ENCODE results near the gene CAMK2B.

Gene CAMK2B

GRCh38 chr7:44232396-44232795 is 93.0 kb downstream of the CAMK2B start:
- Mint-ChIP-seq H3K4me1 (no peaks in the 10 kb centered on the region), H3K36me3 (no peaks in the 10 kb centered on the region), H3K27me3 (no peaks in the 10 kb centered on the region), H3K9me3 (no peaks in the 10 kb centered on the region), H3K27ac (no peak overlapping the region), H3K4me3 (no peak overlapping the region)

DNA sequence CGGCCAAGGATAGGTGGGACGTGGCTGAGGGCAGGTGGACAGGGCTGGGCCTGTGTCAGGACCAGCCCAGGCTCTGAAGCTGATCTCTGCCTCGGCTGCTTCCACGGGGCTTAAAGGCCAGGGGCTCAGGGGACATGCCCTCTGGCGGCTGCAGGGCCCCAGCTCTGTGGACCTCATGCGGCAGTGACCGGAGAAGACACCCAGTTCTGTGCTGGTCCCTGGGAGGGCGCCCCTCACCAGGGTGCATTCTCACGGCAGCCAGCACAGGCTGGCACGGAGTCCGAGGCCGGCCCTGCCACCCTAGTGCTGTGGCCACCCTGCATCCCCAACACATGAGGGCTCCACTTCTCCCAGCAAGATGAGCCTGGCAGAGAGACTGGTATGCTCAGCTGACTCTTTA is 94.3 kb downstream of the CAMK2B start:
- no peaks in the 10 kb centered on the region for H3K36me3 Mint-ChIP-seq
- H3K27me3 Mint-ChIP-seq, result no peaks in the 10 kb centered on the region
- no peak overlapping the region for H3K27ac Mint-ChIP-seq
- H3K9me3 Mint-ChIP-seq, result no peaks in the 10 kb centered on the region
- H3K4me3 Mint-ChIP-seq, result no peak overlapping the region
- no peaks in the 10 kb centered on the region for H3K4me1 Mint-ChIP-seq

DNA sequence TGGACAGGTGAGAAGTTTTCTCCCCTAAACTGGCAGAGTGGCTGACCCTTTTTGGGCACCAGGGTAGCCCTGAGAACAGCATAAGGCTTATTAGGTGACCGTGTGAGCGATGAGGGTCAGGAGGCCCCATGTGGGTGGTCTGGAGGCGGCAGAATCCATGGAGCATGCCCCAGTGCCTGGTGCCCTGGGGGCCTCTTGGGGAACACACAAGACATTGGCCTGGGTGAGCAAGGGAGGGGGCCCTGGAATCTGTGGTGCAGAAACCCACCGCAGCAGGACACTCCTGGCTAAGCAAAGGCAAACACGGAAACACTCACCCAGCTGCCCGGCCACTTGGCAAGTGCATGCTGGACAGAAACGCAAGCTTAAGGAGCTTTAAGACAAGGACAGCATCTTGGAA is 95.1 kb downstream of the CAMK2B start:
- Mint-ChIP-seq H3K27me3 (no peaks in the 10 kb centered on the region), H3K9me3 (no peaks in the 10 kb centered on the region), H3K27ac (no peak overlapping the region), H3K4me1 (no peaks in the 10 kb centered on the region), H3K4me3 (no peak overlapping the region), H3K36me3 (no peaks in the 10 kb centered on the region)

- Mint-ChIP-seq H3K36me3 (no peaks in the 10 kb centered on the region), H3K4me3 (no peak overlapping the region), H3K4me1 (no peaks in the 10 kb centered on the region), H3K9me3 (no peaks in the 10 kb centered on the region), H3K27ac (no peak overlapping the region), H3K27me3 (no peaks in the 10 kb centered on the region)
Measured at GRCh38 chr7:44229546-44230105, 95.8 kb downstream of the CAMK2B start.

DNA sequence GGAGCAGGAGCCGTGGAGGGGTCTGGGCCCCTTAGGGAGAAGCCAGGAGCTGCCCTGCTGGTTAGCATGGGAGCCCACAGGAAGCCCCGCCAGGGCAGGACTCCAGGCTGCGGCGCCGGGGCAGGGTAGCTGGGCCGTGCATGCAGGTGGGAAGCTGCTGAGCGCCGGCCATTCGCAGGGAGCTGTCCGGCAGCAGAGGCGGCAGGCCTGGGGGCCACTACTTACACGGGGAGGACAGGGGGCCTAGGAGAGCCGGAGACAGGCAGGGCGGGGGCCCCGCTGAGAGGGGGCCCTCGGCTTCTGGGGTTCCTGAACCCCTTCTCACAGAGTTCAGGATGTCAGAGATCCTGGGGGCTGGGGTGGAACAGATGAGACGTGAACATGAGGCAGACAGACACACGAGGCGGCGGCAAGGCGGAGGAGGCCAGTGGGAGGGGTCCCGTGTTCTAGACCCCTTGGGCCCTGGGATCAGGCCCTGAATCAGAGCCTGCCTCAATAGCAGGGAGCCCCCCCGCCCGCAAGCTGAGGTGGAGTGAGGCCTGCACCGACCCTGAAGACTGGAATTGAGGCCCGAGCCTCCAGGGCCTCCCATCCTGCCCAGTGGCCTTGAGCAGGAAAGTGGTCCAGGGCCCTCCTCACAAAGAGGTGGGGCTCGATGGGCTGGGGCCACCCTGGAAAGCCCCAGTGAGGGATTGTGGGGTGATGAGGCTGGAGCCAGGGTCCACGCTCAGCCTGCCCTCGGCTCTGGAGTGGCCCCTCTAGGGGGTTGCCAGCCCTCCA is 96.6 kb downstream of the CAMK2B start:
- H3K4me1 Mint-ChIP-seq, result no peaks in the 10 kb centered on the region
- H3K27ac Mint-ChIP-seq, result no peak overlapping the region
- no peaks in the 10 kb centered on the region for H3K27me3 Mint-ChIP-seq
- H3K36me3 Mint-ChIP-seq, result no peaks in the 10 kb centered on the region
- H3K4me3 Mint-ChIP-seq, result no peak overlapping the region
- H3K9me3 Mint-ChIP-seq, result no peaks in the 10 kb centered on the region

DNA sequence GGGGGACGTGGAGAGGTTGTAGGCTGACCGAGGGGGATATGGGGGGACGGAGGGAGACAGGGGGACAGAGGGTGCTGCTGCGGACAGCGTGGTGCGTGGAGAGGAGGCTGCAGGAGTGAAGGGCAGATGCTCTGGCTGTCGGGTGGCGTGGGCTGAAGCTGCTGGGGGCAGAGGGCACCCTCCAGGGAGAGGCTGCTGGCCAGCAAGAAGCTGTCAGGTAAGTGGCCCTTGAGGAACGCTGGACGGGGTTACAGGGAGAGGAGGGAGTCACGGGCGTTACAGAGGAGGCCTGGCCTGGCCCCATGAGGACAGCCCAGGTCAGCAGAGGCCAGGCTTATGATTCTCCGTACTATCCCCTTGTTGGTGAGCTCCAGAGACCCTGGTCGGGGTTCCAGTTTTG is 97.5 kb downstream of the CAMK2B start:
- H3K4me3 Mint-ChIP-seq, result no peak overlapping the region
- no peaks in the 10 kb centered on the region for H3K4me1 Mint-ChIP-seq
- no peaks in the 10 kb centered on the region for H3K36me3 Mint-ChIP-seq
- H3K27me3 Mint-ChIP-seq, result no peaks in the 10 kb centered on the region
- no peak overlapping the region for H3K27ac Mint-ChIP-seq
- no peaks in the 10 kb centered on the region for H3K9me3 Mint-ChIP-seq

- H3K9me3 Mint-ChIP-seq, result no peaks in the 10 kb centered on the region
Measured at GRCh38 chr7:44226396-44226753, 99.0 kb downstream of the CAMK2B start.

DNA sequence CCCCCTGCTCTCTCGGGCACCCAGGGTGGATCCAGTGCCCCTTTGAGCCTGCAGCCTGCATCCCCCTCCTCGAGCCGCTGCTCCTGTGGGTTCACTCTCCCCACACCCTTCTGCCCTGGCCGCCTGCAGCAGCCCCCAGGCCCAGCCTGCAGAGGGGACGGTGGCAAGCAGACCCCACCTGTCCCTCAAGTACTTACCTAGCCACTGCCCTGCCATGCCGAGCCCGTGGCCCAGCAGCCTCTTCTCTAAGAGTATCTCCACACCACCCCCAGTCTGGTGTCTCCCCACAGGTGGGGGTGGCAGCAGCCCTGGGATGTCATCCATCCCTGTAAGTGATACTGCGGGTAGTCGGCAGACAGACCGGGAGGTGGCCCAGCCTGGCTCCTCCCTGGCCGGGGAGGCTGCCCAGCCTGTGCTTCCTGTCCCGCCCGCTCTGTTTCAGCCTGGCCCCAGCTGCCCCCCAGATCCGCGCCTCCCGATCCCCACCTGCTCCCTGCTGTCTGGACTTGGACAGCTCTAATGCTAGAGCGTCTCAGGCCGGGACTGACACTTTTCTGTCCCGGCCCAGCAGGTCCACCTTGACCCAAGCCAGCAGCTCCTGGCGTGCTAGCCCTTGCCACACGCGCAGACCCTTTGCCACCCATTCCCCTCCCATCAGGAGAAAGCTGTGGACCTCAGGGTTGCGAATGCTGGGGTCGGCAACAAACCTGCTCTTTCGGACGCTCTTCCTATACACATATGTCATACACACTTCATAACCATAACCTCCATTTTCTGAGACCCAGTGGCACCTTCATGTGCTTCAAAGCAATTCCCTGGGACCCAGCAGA is 99.6 kb downstream of the CAMK2B start:
- no peaks in the 10 kb centered on the region for H3K27me3 Mint-ChIP-seq
- H3K36me3 Mint-ChIP-seq, result no peaks in the 10 kb centered on the region
- no peaks in the 10 kb centered on the region for H3K9me3 Mint-ChIP-seq
- H3K4me3 Mint-ChIP-seq, result no peak overlapping the region
- no peaks in the 10 kb centered on the region for H3K4me1 Mint-ChIP-seq
- H3K27ac Mint-ChIP-seq, result no peak overlapping the region

More at GRCh38 chr7:44226396-44226753, 99.0 kb downstream of the CAMK2B start:
- H3K4me3 Mint-ChIP-seq, result no peak overlapping the region
- H3K27me3 Mint-ChIP-seq, result no peaks in the 10 kb centered on the region
- no peaks in the 10 kb centered on the region for H3K36me3 Mint-ChIP-seq
- H3K27ac Mint-ChIP-seq, result no peak overlapping the region
- H3K4me1 Mint-ChIP-seq, result no peaks in the 10 kb centered on the region

- no peak overlapping the region for H3K4me3 Mint-ChIP-seq
- H3K4me1 Mint-ChIP-seq, result no peaks in the 10 kb centered on the region
- H3K36me3 Mint-ChIP-seq, result no peaks in the 10 kb centered on the region
- no peak overlapping the region for H3K27ac Mint-ChIP-seq
- H3K9me3 Mint-ChIP-seq, result no peaks in the 10 kb centered on the region
- H3K27me3 Mint-ChIP-seq, result no peaks in the 10 kb centered on the region
Measured at GRCh38 chr7:44224974-44225565, 100.3 kb downstream of the CAMK2B start.

DNA sequence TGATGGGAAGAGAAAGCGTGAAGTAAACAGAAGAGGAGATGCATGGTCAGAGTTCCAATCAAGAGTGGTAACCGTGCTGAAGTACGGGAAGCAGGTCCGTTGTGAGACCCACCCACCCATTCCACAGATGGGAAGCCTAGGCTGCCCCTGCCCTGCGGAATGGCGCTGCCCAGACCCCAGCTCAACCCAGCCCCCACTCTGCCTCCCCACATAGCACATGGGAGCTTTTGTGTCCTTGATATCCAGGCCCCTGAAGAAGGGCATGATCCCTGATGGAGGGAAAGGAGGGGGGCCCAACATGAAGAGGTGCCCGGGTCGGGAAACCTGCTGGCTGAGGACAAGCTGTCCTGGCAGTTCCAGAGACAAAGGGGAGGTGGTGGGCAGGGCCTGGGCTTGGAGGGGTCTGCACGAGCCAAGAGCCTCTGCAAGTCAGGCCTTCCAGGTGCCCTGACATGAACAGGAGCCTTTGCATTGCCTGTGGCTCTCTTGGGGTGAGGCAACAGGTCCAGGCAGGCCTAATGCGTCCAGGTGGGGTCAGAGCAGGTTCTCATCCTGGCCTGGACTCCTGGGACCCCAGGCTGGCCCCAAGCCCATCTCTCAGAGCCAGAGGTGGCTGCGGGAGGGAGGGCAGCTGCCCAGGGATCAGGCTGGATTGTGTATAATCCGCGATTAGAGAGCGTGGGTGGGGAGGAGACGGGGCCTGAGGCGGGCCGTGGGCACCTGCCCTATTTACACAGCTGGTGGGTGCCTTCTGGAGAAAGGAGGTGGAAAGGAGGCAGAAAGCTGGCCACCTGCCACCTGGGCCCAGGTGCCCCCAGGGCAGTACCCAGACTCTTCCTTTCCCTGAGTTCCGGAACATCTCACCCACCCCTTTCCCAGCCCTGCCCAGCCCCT is 101.1 kb downstream of the CAMK2B start:
- no peaks in the 10 kb centered on the region for H3K36me3 Mint-ChIP-seq
- H3K4me1 Mint-ChIP-seq, result no peaks in the 10 kb centered on the region
- H3K4me3 Mint-ChIP-seq, result no peak overlapping the region
- no peak overlapping the region for H3K27ac Mint-ChIP-seq
- H3K27me3 Mint-ChIP-seq, result no peaks in the 10 kb centered on the region
- no peaks in the 10 kb centered on the region for H3K9me3 Mint-ChIP-seq

- H3K4me1 Mint-ChIP-seq, result no peaks in the 10 kb centered on the region
- H3K27me3 Mint-ChIP-seq, result no peaks in the 10 kb centered on the region
- H3K27ac Mint-ChIP-seq, result no peak overlapping the region
- H3K9me3 Mint-ChIP-seq, result no peaks in the 10 kb centered on the region
- H3K36me3 Mint-ChIP-seq, result no peaks in the 10 kb centered on the region
- no peak overlapping the region for H3K4me3 Mint-ChIP-seq
Measured at GRCh38 chr7:44223362-44224079, 101.9 kb downstream of the CAMK2B start.

GRCh38 chr7:44222776-44223261 is 102.6 kb downstream of the CAMK2B start:
- Mint-ChIP-seq H3K27ac (no peak overlapping the region), H3K27me3 (no peaks in the 10 kb centered on the region), H3K4me3 (no peak overlapping the region), H3K9me3 (no peaks in the 10 kb centered on the region), H3K4me1 (no peaks in the 10 kb centered on the region), H3K36me3 (no peaks in the 10 kb centered on the region)

GRCh38 chr7:44222074-44222473 is 103.3 kb downstream of the CAMK2B start:
- Mint-ChIP-seq H3K27me3 (no peaks in the 10 kb centered on the region), H3K9me3 (no peaks in the 10 kb centered on the region)

DNA sequence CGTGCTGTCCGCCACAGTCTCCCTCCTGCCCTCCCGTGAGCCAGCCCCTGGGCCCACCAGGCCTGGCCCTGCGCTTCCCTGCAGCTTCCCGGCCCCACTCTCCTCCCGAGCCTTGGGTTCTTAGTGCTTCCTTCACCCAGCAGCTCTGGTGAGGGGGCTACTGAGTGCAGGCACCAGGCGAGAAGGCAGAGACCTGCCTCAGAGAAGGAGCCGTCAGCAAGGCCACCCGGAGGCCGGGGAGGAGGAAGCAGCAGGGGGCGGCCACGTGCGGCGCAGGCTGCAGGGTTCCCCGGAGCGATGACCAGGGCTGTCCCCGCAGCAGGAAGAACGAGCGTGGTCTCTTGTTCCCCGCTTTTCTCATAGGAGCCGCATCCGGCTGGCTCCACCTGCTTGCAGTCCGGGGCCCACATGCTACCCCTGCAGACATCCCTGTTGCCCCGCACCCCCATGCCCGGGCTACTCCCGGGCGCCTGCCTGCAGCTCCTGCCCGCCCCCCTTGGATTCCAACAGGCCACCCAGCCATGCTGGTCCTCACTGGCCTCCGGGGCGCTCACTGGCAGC is 104.1 kb downstream of the CAMK2B start:
- Mint-ChIP-seq H3K27me3 (no peaks in the 10 kb centered on the region), H3K9me3 (no peaks in the 10 kb centered on the region), H3K36me3 (no peaks in the 10 kb centered on the region), H3K4me3 (no peak overlapping the region), H3K4me1 (no peaks in the 10 kb centered on the region), H3K27ac (no peak overlapping the region)

More at GRCh38 chr7:44222074-44222473, 103.3 kb downstream of the CAMK2B start:
- no peak overlapping the region for H3K27ac Mint-ChIP-seq
- no peaks in the 10 kb centered on the region for H3K36me3 Mint-ChIP-seq
- H3K4me1 Mint-ChIP-seq, result no peaks in the 10 kb centered on the region
- H3K4me3 Mint-ChIP-seq, result no peak overlapping the region
